Caco-2 (cell line): Measurements from ENCODE around the gene LCAT. TPM values are rescaled to one million over a fixed set of nuclear protein-coding genes. Genes with fewer than 3 reads are reported as not detected.
"Not testable (repeated sequence)": the region's sequence is repeated elsewhere in the genome, so short reads cannot be mapped to it uniquely, and the experiment has no call there.

Source experiments
- BruUV-seq: library from RNA; stranded (reverse); fragments of 400-500 nt; replicated peaks from 2 replicates; lab custom pipeline; 2021; lab: Mats Ljungman, UMichigan
- CTCF ChIA-PET: fragments of 300-600 bp; sonication (Branson Sonifier 250); formaldehyde crosslinking; loops from one replicate; lab custom pipeline; 2022; ENCODE audit warnings: antibody characterized with exemption; lab: Charles Lee
- POLR2A ChIA-PET: fragments of 300-600 bp; sonication (Branson Sonifier 250); formaldehyde crosslinking; loops from one replicate; lab custom pipeline; 2022; ENCODE audit warnings: antibody characterized with exemption; lab: Charles Lee
- DNase-seq, 2 experiments: peaks; one replicate each; pipeline versions ENCODE4 v3.0.0 to v3.0.0-alpha.2; 2020 to 2022
- H3K27me3 ChIP-seq: replicated peaks from 2 replicates; pipeline ENCODE4 v1.6.0; 2011; ENCODE audit warnings: low read length; ENCODE audit not compliant: control insufficient read depth, insufficient read depth
- H3K36me3 ChIP-seq: 2 replicates; pipeline ENCODE4 v1.5.1; 2011; ENCODE audit warnings: low read length; ENCODE audit not compliant: control insufficient read depth, insufficient read depth
- H3K4me1 ChIP-seq: fragments of 250-450 bp; sonication (Bioruptor Pico); 2 replicates; pipeline ENCODE4 v1.5.1; 2020; ENCODE audit warnings: mild to moderate bottlenecking
- H3K4me3 ChIP-seq: 2 replicates; pipeline ENCODE4 v1.5.1; 2011; ENCODE audit warnings: low read depth, mild to moderate bottlenecking, control low read depth, low read length
- H3K9me3 ChIP-seq: fragments of 250-450 bp; sonication (Bioruptor Pico); 2 replicates; pipeline ENCODE4 v1.5.1; 2020; ENCODE audit warnings: mild to moderate bottlenecking, moderate library complexity
- H3K27ac Mint-ChIP-seq: one replicate; pipeline ENCODE4 v1.8.0; 2022; ENCODE audit warnings: mixed read lengths; ENCODE audit not compliant: unreplicated experiment
- H3K27me3 Mint-ChIP-seq: one replicate; pipeline ENCODE4 v1.8.0; 2022; ENCODE audit warnings: mixed read lengths; ENCODE audit not compliant: insufficient read depth, unreplicated experiment
- H3K36me3 Mint-ChIP-seq: one replicate; pipeline ENCODE4 v1.8.0; 2022; ENCODE audit warnings: mild to moderate bottlenecking, mixed read lengths; ENCODE audit not compliant: insufficient read depth, unreplicated experiment
- H3K4me1 Mint-ChIP-seq: one replicate; pipeline ENCODE4 v1.8.0; 2022; ENCODE audit warnings: low read depth, mixed read lengths; ENCODE audit not compliant: unreplicated experiment
- H3K4me3 Mint-ChIP-seq: one replicate; pipeline ENCODE4 v1.8.0; 2022; ENCODE audit warnings: mild to moderate bottlenecking, moderate library complexity, mixed read lengths; ENCODE audit not compliant: unreplicated experiment
- H3K9me3 Mint-ChIP-seq: one replicate; pipeline ENCODE4 v1.8.0; 2022; ENCODE audit warnings: mixed read lengths; ENCODE audit not compliant: unreplicated experiment
- CTCF ChIP-seq, 2 experiments: fragments of 200-600 bp in 1 of 2; IDR thresholded peaks; 1 replicate in 1 of 2; 2 replicates in 1 of 2; pipeline versions ENCODE4 v1.5.1 to v1.8.0; 2011 to 2022; ENCODE audit warnings: antibody characterized with exemption in 1 of 2, control low read depth in 1 of 2, inconsistent platforms in 1 of 2, low read depth in 1 of 2, low read length in 1 of 2, mild to moderate bottlenecking in 1 of 2, moderate library complexity in 1 of 2; ENCODE audit not compliant: insufficient read depth in 1 of 2, severe bottlenecking in 1 of 2, unreplicated experiment in 1 of 2
- intact Hi-C: fragments of 100-400 bp; cut with micrococcal nuclease; formaldehyde crosslinking; loops from one replicate; pipeline ENCODE4 v1.10.0; 2022; ENCODE audit not compliant: unreplicated experiment
- total RNA-seq: library from RNA; stranded (reverse); gene quantifications from 2 replicates; pipeline ENCODE4 v1.2.3, GENCODE V29; 2022

LCAT gene
- total RNA-seq, 1 experiment from 2014 or later: 33.3 TPM

- H3K27me3 ChIP-seq: no peaks in the 10 kb centered on the region
- intact Hi-C loops: no loop called here
- DNase-seq: no peak
- no peak for TF ChIP-seq CTCF (IDR thresholded peaks at IDR 0.05; ENCODE audit: insufficient read depth in 1 of 2, low read depth in 1 of 2, low read length in 1 of 2, severe bottlenecking in 1 of 2, unreplicated experiment in 1 of 2)
- no peak overlapping the region for H3K4me3 ChIP-seq
- Mint-ChIP-seq H3K36me3 (no peaks in the 10 kb centered on the region), H3K9me3 (no peaks in the 10 kb centered on the region), H3K27ac (no peak overlapping the region), H3K27me3 (no peaks in the 10 kb centered on the region), H3K4me3 (no peak overlapping the region), H3K4me1 (peaks cover 7% of the 10 kb centered on the region)
- no peaks in the 10 kb centered on the region for H3K4me1 ChIP-seq
- no peaks in the 10 kb centered on the region for H3K9me3 ChIP-seq
- H3K36me3 ChIP-seq: peaks cover 4% of the 10 kb centered on the region
- ChIA-PET POLR2A (no interaction called here), CTCF (interaction anchor here (0.6 kb wide), 1 partner anchor 227 kb away, joined by 3 read pairs; no protein-coding TSS in a partner anchor)
- no TSS peak for BruUV-seq
These were observed 27.8 kb downstream of the LCAT start for GRCh38 chr16:67915831-67916723.

GRCh38 chr16:67915496-67915769, 28.5 kb downstream of the LCAT start:
- CTCF ChIA-PET: interaction anchor here (0.8 kb wide), 1 partner anchor 99 kb away, joined by 3 read pairs; no protein-coding TSS in a partner anchor
- POLR2A ChIA-PET: not testable (repeated sequence)

GRCh38 chr16:67914758-67915495, 29.0 kb downstream of the LCAT start:
- no peaks in the 10 kb centered on the region for H3K36me3 Mint-ChIP-seq
- BruUV-seq: no TSS peak
- ChIA-PET CTCF (interaction anchor here (0.6 to 0.8 kb wide), 5 partner anchors 20 to 245 kb away, joined by 3 to 5 read pairs (median 3); no protein-coding TSS in a partner anchor), POLR2A (no interaction called here)
- H3K36me3 ChIP-seq: peaks cover 6% of the 10 kb centered on the region
- TF ChIP-seq CTCF (IDR thresholded peaks at IDR 0.05; ENCODE audit: insufficient read depth in 1 of 2, low read depth in 1 of 2, low read length in 1 of 2, severe bottlenecking in 1 of 2, unreplicated experiment in 1 of 2): no peak
- H3K4me1 Mint-ChIP-seq: peaks cover 7% of the 10 kb centered on the region
- no peaks in the 10 kb centered on the region for H3K27me3 Mint-ChIP-seq
- no peaks in the 10 kb centered on the region for H3K9me3 ChIP-seq
- no peaks in the 10 kb centered on the region for H3K27me3 ChIP-seq
- intact Hi-C loops: no loop called here
- H3K4me3 ChIP-seq: no peak overlapping the region
- no peak overlapping the region for H3K4me3 Mint-ChIP-seq
- DNase-seq: no peak
- no peak overlapping the region for H3K27ac Mint-ChIP-seq
- no peaks in the 10 kb centered on the region for H3K9me3 Mint-ChIP-seq
- no peaks in the 10 kb centered on the region for H3K4me1 ChIP-seq

More at GRCh38 chr16:67915496-67915769, 28.5 kb downstream of the LCAT start:
- H3K9me3 Mint-ChIP-seq, H3K27me3 Mint-ChIP-seq, H3K36me3 ChIP-seq, H3K4me1 ChIP-seq, intact Hi-C loops, H3K27me3 ChIP-seq, BruUV-seq, DNase-seq, H3K4me3 Mint-ChIP-seq, H3K36me3 Mint-ChIP-seq, H3K4me3 ChIP-seq, H3K27ac Mint-ChIP-seq, H3K4me1 Mint-ChIP-seq, H3K9me3 ChIP-seq: not testable (repeated sequence)
